Measurements from ENCODE around the gene CYTH2. TPM values are rescaled to one million over a fixed set of nuclear protein-coding genes. Genes with fewer than 3 reads are reported as not detected.

The CYTH2 gene
- total and polyA plus RNA-seq, 2 of the 8 experiments (the other 6 are each of a cell fraction or from before 2014, with no cell fraction given): 43.7 to 71.4 TPM

DNA sequence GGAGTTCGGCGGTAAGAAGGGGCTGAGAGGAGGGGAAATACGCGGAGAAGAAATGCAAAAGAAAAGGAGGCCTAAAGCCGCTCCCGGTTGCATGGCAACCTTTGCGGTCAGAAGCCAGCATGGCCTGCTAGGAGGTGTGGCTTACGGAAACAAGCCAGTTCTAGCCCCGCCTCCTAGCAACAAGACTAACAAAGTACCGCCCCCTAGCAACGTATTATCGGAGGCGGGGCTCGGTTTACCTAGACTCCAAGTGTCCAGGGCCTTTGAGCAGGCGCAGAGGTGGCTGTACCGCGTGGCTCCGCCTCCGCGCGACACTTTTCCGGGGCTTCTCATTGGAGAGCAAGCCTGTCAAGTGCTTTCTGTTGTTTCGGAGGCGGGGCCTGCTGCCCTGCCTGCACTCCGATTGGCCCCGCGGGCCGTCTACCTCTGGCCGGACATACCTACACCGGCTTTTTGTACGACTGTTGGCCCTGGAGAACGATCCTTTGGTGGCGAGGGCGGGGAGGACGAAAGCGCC lies 339 bp upstream of the CYTH2 start:
- H2BK20ac ChIP-seq (ENCODE audit: low read length): no peak overlapping the region
- H2AK5ac ChIP-seq (ENCODE audit: low read depth, low read length): no peak overlapping the region
- H3K4me3 ChIP-seq (ENCODE audit: extremely low read depth in 1 of 4, insufficient read depth in 2 of 4, low read depth in 3 of 4, low read length in 4 of 4): peak overlapping the region; percentile 62 to 84 (median 80)
- H3K18ac ChIP-seq (ENCODE audit: extremely low read depth, low read length): no peak overlapping the region
- CTCF ChIA-PET (ENCODE audit: partially characterized antibody): no interaction called here
- no peak overlapping the region for H3K56ac ChIP-seq (replicated peaks; ENCODE audit: insufficient read length, low read depth, low read length)
- peaks cover 23 to 33% (median 32%) of the 10 kb centered on the region in 4 experiments for H3K36me3 ChIP-seq (ENCODE audit: control insufficient read depth in 2 of 4, insufficient read depth in 4 of 4, low read length in 3 of 4)
- H3K23ac ChIP-seq (ENCODE audit: insufficient read length): no peak overlapping the region
- no peak overlapping the region for H4K91ac ChIP-seq (replicated peaks; ENCODE audit: insufficient read length, low read length)
- H3K23me2 ChIP-seq (ENCODE audit: low read depth, low read length): no peaks in the 10 kb centered on the region; the same call in 1 of the 2 replicates
- no peak overlapping the region for H3K14ac ChIP-seq (ENCODE audit: insufficient read length)
- H2BK120ac ChIP-seq (replicated peaks; ENCODE audit: low read depth, low read length): no peak overlapping the region
- no peak overlapping the region for H2AFZ ChIP-seq (ENCODE audit: low read length)
- peak overlapping the region; percentile 63 for H4K5ac ChIP-seq (ENCODE audit: insufficient read length, low read depth, low read length)
- H2BK15ac ChIP-seq (ENCODE audit: low read length): no peak overlapping the region
- H3K27me3 ChIP-seq (replicated peaks in 1 of 4; ENCODE audit: control insufficient read depth in 3 of 4, extremely low read depth in 1 of 4, insufficient read depth in 3 of 4, low read length in 3 of 4): no peaks in the 10 kb centered on the region
- 1% methylated on average over 36 of the region's 36 CpGs; no CpG with 5 or more reads in 1 of the 2 experiments for WGBS, 2 experiments (ENCODE audit: extremely low coverage in 1 of 2, insufficient coverage in 1 of 2, insufficient read length in 1 of 2, insufficient replicate concordance in 2 of 2, low coverage in 1 of 2, low lambda C conversion rate in 2 of 2, missing lambda C conversion rate in 1 of 2)
- H2BK5ac ChIP-seq (ENCODE audit: low read depth, low read length): peak overlapping the region; percentile 96
- no peak overlapping the region; the same call in 1 of the 2 replicates for H4K8ac ChIP-seq (ENCODE audit: extremely low read depth, insufficient read depth, low read length)
- peak overlapping the region in 3 of 4 experiments; percentile 81 to 93 (median 90); a peak in 6 of 7 replicates for H3K9ac ChIP-seq (replicated peaks in 1 of 4; ENCODE audit: extremely low read depth in 1 of 4, low read depth in 3 of 4, low read length in 3 of 4)
- peaks cover 0 to 12% of the 10 kb centered on the region in 2 experiments; a peak in 1 of 4 replicates for H3K79me2 ChIP-seq (ENCODE audit: control insufficient read depth in 1 of 2, insufficient read depth in 2 of 2, low read length in 2 of 2)
- 0 out of 2 replicates have a peak, but pooled peaks cover 4% of the 10 kb centered on the region for H3K79me1 ChIP-seq (ENCODE audit: low read depth, low read length)
- no peaks in the 10 kb centered on the region for H3K9me3 ChIP-seq (ENCODE audit: insufficient read depth in 2 of 2, low read depth in 1 of 2, low read length in 1 of 2)
- peak overlapping the region; percentile 90 for H3K27ac ChIP-seq (ENCODE audit: low read depth, low read length)
- peaks cover 0 to 9% (median 1%) of the 10 kb centered on the region in 4 experiments; a peak in 3 of 7 replicates for H3K4me1 ChIP-seq (replicated peaks in 1 of 4; ENCODE audit: control insufficient read depth in 3 of 4, insufficient read depth in 4 of 4, low read length in 3 of 4)
- POLR2A ChIA-PET (ENCODE audit: partially characterized antibody): interaction anchor here (1.0 to 2.8 kb wide), 7 partner anchors 10 to 29 kb away, joined by 3 to 6 read pairs (median 5); no protein-coding TSS in a partner anchor
- peak overlapping the region; percentile 65 to 69 for H3K4me2 ChIP-seq (ENCODE audit: insufficient read depth in 1 of 2, low read depth in 2 of 2, low read length in 2 of 2)
- no peak overlapping the region for H2BK12ac ChIP-seq (ENCODE audit: low read depth, low read length)
- DNase-seq (ENCODE audit: low read depth in 1 of 2, low spot score in 2 of 2): peak; percentile 97 to 100
- peak; percentile 92 for FAIRE-seq
- H4K20me1 ChIP-seq (replicated peaks in 1 of 2; ENCODE audit: control insufficient read depth in 1 of 2, insufficient read depth in 2 of 2, low read length in 2 of 2): peaks cover 7 to 15% of the 10 kb centered on the region in 2 experiments
- H3K4ac ChIP-seq (replicated peaks; ENCODE audit: insufficient read length, low read depth, low read length): peak overlapping the region; percentile 13
- TF ChIP-seq USF2 (IDR thresholded peaks at IDR 0.05; ENCODE audit: low read length): peak; percentile 6; the same call in 1 of the 2 replicates
- TF ChIP-seq SP1 (IDR thresholded peaks at IDR 0.05; ENCODE audit: low read depth, low read length): peak; percentile 98
- TF ChIP-seq CHD2 (IDR thresholded peaks at IDR 0.05; ENCODE audit: low read length): peak; percentile 92
- peak; percentile 65 to 79; a peak in 2 of 4 replicates for TF ChIP-seq SIN3A (conservative IDR thresholded peaks at IDR 0.05 in 1 of 2, IDR thresholded peaks at IDR 0.05 in 1 of 2; ENCODE audit: low read depth in 1 of 2, low read length in 2 of 2)
- TF ChIP-seq ASH2L (IDR thresholded peaks at IDR 0.05; ENCODE audit: low read length): no peak
- peak; percentile 88 for TF ChIP-seq SP2 (IDR thresholded peaks at IDR 0.05; ENCODE audit: low read length)
- no peak for TF ChIP-seq POU5F1 (IDR thresholded peaks at IDR 0.05; ENCODE audit: low read depth, low read length)
- TF ChIP-seq JUND (IDR thresholded peaks at IDR 0.05; ENCODE audit: low read length): no peak
- TF ChIP-seq JUN (IDR thresholded peaks at IDR 0.05; ENCODE audit: low read depth, low read length): no peak
- TF ChIP-seq SP4 (IDR thresholded peaks at IDR 0.05; ENCODE audit: low read length): peak; percentile 96
- TF ChIP-seq TCF12 (IDR thresholded peaks at IDR 0.05; ENCODE audit: low read depth, low read length): no peak
- no peak for TF ChIP-seq KDM5A (IDR thresholded peaks at IDR 0.05; ENCODE audit: low read length)
- 0 out of 2 replicates have a peak, but pooled peaks have one; percentile 31 for TF ChIP-seq BRCA1 (IDR thresholded peaks at IDR 0.05; ENCODE audit: low read depth, low read length)
